ENCODE data around the gene EPS15. TPM values are rescaled to one million over a fixed set of nuclear protein-coding genes. Genes with fewer than 3 reads are reported as not detected.

The EPS15 gene
- total and polyA plus RNA-seq, 8 donors, result 9.9 to 42.0 (median 25.3) TPM

GRCh38 chr1:51549016-51549619, 30.1 kb upstream of the EPS15 start:
- DNase-seq (no peak), ATAC-seq (peak in 2 of 4 donors; percentile 51 to 75), FAIRE-seq (no peak)
- Histone ChIP-seq H3K9me3 (no peaks in the 10 kb centered on the region), H3K4me1 (no peaks in the 10 kb centered on the region), H3K36me3 (no peaks in the 10 kb centered on the region), H3K4me3 (no peak overlapping the region), H3K27ac (no peak overlapping the region), H3K27me3 (no peaks in the 10 kb centered on the region)
- intact Hi-C loops (cut with DNase I), result no loop called here
- 72 to 88% methylated on average over 3 of the region's 3 CpGs for WGBS, 2 donors
- TF ChIP-seq CTCF (IDR thresholded peaks at IDR 0.05), result no peak

DNA sequence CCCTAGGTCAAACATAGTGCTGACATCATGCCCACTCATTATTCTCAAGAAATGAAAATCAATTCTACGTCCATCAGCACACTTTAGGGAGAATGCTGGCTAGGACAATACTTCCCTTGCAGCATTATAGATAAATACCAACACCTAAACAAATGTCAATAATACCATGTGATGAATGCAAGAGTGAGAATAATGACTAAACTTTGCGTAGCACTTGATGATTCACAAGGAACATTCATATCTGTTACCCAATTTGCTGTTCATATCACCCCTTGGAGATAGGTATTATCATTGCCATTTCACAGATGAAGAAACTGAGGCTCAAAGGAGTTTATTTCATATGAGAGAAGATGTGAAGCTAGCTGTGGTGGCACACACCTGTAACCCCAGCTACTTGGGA, 24.8 kb upstream of the EPS15 start:
- WGBS, 2 donors, result 93% methylated on average over 2 of the region's 2 CpGs
- no peak overlapping the region for H3K27ac ChIP-seq
- intact Hi-C loops (cut with DNase I), result no loop called here
- FAIRE-seq, result no peak
- no peak for TF ChIP-seq CTCF (IDR thresholded peaks at IDR 0.05)
- DNase-seq, result no peak
- no peaks in the 10 kb centered on the region for H3K9me3 ChIP-seq
- no peak for ATAC-seq
- H3K27me3 ChIP-seq, result no peaks in the 10 kb centered on the region
- no peak overlapping the region for H3K4me3 ChIP-seq
- H3K4me1 ChIP-seq, result no peaks in the 10 kb centered on the region
- H3K36me3 ChIP-seq, result no peaks in the 10 kb centered on the region

- 75 to 89% methylated on average over 4 of the region's 4 CpGs for WGBS, 2 donors
- intact Hi-C loops (cut with DNase I), result no loop called here
- DNase-seq, result no peak
- Histone ChIP-seq H3K9me3 (no peaks in the 10 kb centered on the region), H3K27ac (no peak overlapping the region), H3K36me3 (no peaks in the 10 kb centered on the region), H3K4me1 (no peaks in the 10 kb centered on the region), H3K4me3 (no peak overlapping the region), H3K27me3 (no peaks in the 10 kb centered on the region)
- no peak for FAIRE-seq
- no peak for TF ChIP-seq CTCF (IDR thresholded peaks at IDR 0.05)
- ATAC-seq, result no peak
These were observed 23.3 kb upstream of the EPS15 start for GRCh38 chr1:51542158-51542953.

GRCh38 chr1:51541313-51542050, 22.4 kb upstream of the EPS15 start:
- Histone ChIP-seq H3K27ac (no peak overlapping the region), H3K4me3 (no peak overlapping the region), H3K36me3 (no peaks in the 10 kb centered on the region), H3K27me3 (no peaks in the 10 kb centered on the region), H3K9me3 (no peaks in the 10 kb centered on the region), H3K4me1 (no peaks in the 10 kb centered on the region)
- intact Hi-C loops (cut with DNase I), result no loop called here
- TF ChIP-seq CTCF (IDR thresholded peaks at IDR 0.05), result no peak
- 43 to 80% methylated on average over 2 of the region's 2 CpGs for WGBS, 2 donors
- FAIRE-seq (no peak), ATAC-seq (no peak), DNase-seq (no peak)

Data from pancreas (tissue), 10 donors.